Measurements from ENCODE around the gene GCNT2. TPM values are rescaled to one million over a fixed set of nuclear protein-coding genes. Genes with fewer than 3 reads are reported as not detected.

The GCNT2 gene
- total RNA-seq, 1 experiment from 2014 or later = 42.8 TPM

DNA sequence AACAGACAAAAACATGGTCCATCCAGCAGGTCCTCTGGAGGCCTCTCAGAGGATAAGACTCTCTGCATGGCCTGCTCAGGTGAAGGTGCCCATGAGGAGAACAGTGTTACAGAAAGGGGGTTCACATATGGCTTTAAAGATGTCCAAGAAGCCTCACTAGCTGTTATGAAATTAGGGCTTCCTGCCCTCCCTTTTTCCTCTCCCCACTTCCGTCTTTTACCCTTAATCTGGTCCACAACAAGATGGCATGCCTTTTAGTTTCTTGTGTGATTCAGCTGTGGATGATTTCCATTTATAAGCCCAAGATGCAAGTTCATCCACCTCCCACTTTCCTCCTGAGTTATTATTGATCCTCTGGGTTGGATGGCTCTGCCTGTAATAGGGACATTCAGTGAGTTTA, 14.0 kb downstream of the GCNT2 start:
- intact Hi-C loops (cut with micrococcal nuclease; ENCODE audit: unreplicated experiment) (no loop called here), in situ Hi-C loops (cut with HindIII; ENCODE audit: low pct_unique_long_range_greater_than_20kb, low sequenced_read_pairs) (no loop called here)
- Histone ChIP-seq H3K36me3 (ENCODE audit: control insufficient read depth, insufficient read depth, low read length) (no peaks in the 10 kb centered on the region), H3K27ac (ENCODE audit: low read length) (no peak overlapping the region), H3K9me3 (ENCODE audit: control insufficient read depth, insufficient read depth, low read depth, low read length) (no peaks in the 10 kb centered on the region), H3K27me3 (ENCODE audit: control insufficient read depth, insufficient read depth, low read length) (no peaks in the 10 kb centered on the region), H3K4me1 (ENCODE audit: control insufficient read depth, insufficient read depth, low read length) (0 out of 2 replicates have a peak, but pooled peaks cover 3% of the 10 kb centered on the region), H3K4me3 (ENCODE audit: low read depth in 2 of 2, low read length in 2 of 2) (no peak overlapping the region)
- BruUV-seq (replicated peaks) = no TSS peak
- POLR2A ChIA-PET = no interaction called here
- no peak for TF ChIP-seq POLR2AphosphoS5 (IDR thresholded peaks at IDR 0.05; ENCODE audit: low read depth, low read length)
- TF ChIP-seq SIN3A (IDR thresholded peaks at IDR 0.05; ENCODE audit: borderline replicate concordance, insufficient read depth, low read depth, low read length) = no peak
- TF ChIP-seq, protein P1, sequence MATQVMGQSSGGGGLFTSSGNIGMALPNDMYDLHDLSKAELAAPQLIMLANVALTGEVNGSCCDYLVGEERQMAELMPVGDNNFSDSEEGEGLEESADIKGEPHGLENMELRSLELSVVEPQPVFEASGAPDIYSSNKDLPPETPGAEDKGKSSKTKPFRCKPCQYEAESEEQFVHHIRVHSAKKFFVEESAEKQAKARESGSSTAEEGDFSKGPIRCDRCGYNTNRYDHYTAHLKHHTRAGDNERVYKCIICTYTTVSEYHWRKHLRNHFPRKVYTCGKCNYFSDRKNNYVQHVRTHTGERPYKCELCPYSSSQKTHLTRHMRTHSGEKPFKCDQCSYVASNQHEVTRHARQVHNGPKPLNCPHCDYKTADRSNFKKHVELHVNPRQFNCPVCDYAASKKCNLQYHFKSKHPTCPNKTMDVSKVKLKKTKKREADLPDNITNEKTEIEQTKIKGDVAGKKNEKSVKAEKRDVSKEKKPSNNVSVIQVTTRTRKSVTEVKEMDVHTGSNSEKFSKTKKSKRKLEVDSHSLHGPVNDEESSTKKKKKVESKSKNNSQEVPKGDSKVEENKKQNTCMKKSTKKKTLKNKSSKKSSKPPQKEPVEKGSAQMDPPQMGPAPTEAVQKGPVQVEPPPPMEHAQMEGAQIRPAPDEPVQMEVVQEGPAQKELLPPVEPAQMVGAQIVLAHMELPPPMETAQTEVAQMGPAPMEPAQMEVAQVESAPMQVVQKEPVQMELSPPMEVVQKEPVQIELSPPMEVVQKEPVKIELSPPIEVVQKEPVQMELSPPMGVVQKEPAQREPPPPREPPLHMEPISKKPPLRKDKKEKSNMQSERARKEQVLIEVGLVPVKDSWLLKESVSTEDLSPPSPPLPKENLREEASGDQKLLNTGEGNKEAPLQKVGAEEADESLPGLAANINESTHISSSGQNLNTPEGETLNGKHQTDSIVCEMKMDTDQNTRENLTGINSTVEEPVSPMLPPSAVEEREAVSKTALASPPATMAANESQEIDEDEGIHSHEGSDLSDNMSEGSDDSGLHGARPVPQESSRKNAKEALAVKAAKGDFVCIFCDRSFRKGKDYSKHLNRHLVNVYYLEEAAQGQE (IDR thresholded peaks at IDR 0.05; ENCODE audit: insufficient read depth in 1 of 2, low read depth in 2 of 2, low read length in 1 of 2) = no peak
- TF ChIP-seq, protein P2, sequence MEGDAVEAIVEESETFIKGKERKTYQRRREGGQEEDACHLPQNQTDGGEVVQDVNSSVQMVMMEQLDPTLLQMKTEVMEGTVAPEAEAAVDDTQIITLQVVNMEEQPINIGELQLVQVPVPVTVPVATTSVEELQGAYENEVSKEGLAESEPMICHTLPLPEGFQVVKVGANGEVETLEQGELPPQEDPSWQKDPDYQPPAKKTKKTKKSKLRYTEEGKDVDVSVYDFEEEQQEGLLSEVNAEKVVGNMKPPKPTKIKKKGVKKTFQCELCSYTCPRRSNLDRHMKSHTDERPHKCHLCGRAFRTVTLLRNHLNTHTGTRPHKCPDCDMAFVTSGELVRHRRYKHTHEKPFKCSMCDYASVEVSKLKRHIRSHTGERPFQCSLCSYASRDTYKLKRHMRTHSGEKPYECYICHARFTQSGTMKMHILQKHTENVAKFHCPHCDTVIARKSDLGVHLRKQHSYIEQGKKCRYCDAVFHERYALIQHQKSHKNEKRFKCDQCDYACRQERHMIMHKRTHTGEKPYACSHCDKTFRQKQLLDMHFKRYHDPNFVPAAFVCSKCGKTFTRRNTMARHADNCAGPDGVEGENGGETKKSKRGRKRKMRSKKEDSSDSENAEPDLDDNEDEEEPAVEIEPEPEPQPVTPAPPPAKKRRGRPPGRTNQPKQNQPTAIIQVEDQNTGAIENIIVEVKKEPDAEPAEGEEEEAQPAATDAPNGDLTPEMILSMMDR (IDR thresholded peaks at IDR 0.05) = no peak
- TF ChIP-seq TCF7L2 (IDR thresholded peaks at IDR 0.05; ENCODE audit: low read depth, low read length) = no peak
- CTCF ChIA-PET = no interaction called here
- ATAC-seq (no peak), DNase-seq (ENCODE audit: low read depth, low spot score) (no peak)

DNA sequence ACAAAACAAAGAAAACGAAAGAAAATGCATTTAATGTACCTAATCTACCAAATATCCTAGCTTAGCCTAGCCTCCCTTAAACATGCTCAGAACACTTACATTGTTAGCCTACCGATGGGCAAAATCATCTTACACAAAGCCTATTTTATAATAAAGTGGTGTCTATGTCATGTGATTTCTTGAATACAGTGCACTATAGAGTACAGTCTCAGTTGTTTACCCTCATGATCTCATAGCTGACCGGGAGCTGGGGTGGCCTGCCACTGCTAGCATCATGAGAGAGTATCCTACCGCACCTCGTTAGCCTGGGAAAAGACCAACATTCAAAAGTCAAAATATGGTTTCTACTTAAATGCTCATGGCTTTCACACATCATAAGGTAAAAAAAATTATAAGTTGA, 16.6 kb downstream of the GCNT2 start:
- H3K4me3 ChIP-seq (ENCODE audit: low read depth in 2 of 2, low read length in 2 of 2) = no peak overlapping the region
- no peaks in the 10 kb centered on the region for H3K36me3 ChIP-seq (ENCODE audit: control insufficient read depth, insufficient read depth, low read length)
- intact Hi-C loops (cut with micrococcal nuclease; ENCODE audit: unreplicated experiment) (no loop called here), in situ Hi-C loops (cut with HindIII; ENCODE audit: low pct_unique_long_range_greater_than_20kb, low sequenced_read_pairs) (no loop called here)
- no TSS peak for BruUV-seq (replicated peaks)
- no peak overlapping the region for H3K27ac ChIP-seq (ENCODE audit: low read length)
- no peaks in the 10 kb centered on the region for H3K27me3 ChIP-seq (ENCODE audit: control insufficient read depth, insufficient read depth, low read length)
- POLR2A ChIA-PET = interaction anchor here (0.7 kb wide), 2 partner anchors 9 to 208 kb away, joined by 4 to 7 read pairs; no protein-coding TSS in a partner anchor
- DNase-seq (ENCODE audit: low read depth, low spot score) (no peak), ATAC-seq (no peak)
- peaks cover 10% of the 10 kb centered on the region for H3K4me1 ChIP-seq (ENCODE audit: control insufficient read depth, insufficient read depth, low read length)
- CTCF ChIA-PET = no interaction called here
- no peaks in the 10 kb centered on the region for H3K9me3 ChIP-seq (ENCODE audit: control insufficient read depth, insufficient read depth, low read depth, low read length)
- TF ChIP-seq POLR2AphosphoS5 (IDR thresholded peaks at IDR 0.05; ENCODE audit: low read depth, low read length) (no peak), SIN3A (IDR thresholded peaks at IDR 0.05; ENCODE audit: borderline replicate concordance, insufficient read depth, low read depth, low read length) (no peak), TCF7L2 (IDR thresholded peaks at IDR 0.05; ENCODE audit: low read depth, low read length) (no peak)
- TF ChIP-seq, protein P2 (IDR thresholded peaks at IDR 0.05) = no peak
- TF ChIP-seq, protein P1 (IDR thresholded peaks at IDR 0.05; ENCODE audit: insufficient read depth in 1 of 2, low read depth in 2 of 2, low read length in 1 of 2) = no peak

Data from Panc1 (cell line).